RWPE2 (cell line): ENCODE data around the gene SERPINB1.

Experiments
- ATAC-seq: fragments of 200-7000 bp; cut with Tn5 transposase; 3 replicates; pipeline ENCODE4 v1.9.1; 2021; ENCODE audit warnings: low read depth
- DNase-seq: peaks from one replicate; pipeline ENCODE4 v3.0.0-alpha.2; 2020; ENCODE audit warnings: low spot score
- H3K27ac ChIP-seq: fragments of 450-650 bp; 2 replicates; pipeline ENCODE4 v1.5.1; 2017; ENCODE audit warnings: mild to moderate bottlenecking; ENCODE audit not compliant: poor library complexity, severe bottlenecking
- H3K27me3 ChIP-seq: fragments of 250-450 bp; sonication (Bioruptor Pico); 2 replicates; pipeline ENCODE4 v1.5.1; 2021; ENCODE audit warnings: mild to moderate bottlenecking, moderate library complexity; ENCODE audit not compliant: insufficient read depth, poor library complexity, severe bottlenecking
- H3K36me3 ChIP-seq: fragments of 250-450 bp; sonication (Bioruptor Pico); 2 replicates; pipeline ENCODE4 v1.5.1; 2020; ENCODE audit warnings: low read depth, mild to moderate bottlenecking, moderate library complexity
- H3K4me1 ChIP-seq: fragments of 250-450 bp; sonication (Bioruptor Pico); 2 replicates; pipeline ENCODE4 v1.5.1; 2021; ENCODE audit warnings: mild to moderate bottlenecking, moderate library complexity; ENCODE audit not compliant: insufficient read depth, poor library complexity, severe bottlenecking
- H3K4me3 ChIP-seq: fragments of 250-450 bp; sonication (Bioruptor Pico); 2 replicates; pipeline ENCODE4 v1.5.1; 2021; ENCODE audit warnings: mild to moderate bottlenecking, moderate library complexity; ENCODE audit not compliant: severe bottlenecking
- H3K9me3 ChIP-seq: fragments of 250-450 bp; sonication (Bioruptor Pico); 2 replicates; pipeline ENCODE4 v1.5.1; 2021; ENCODE audit warnings: mild to moderate bottlenecking, moderate library complexity; ENCODE audit not compliant: severe bottlenecking
- CTCF ChIP-seq: fragments of 450-650 bp; IDR thresholded peaks from one replicate; pipeline ENCODE4 v1.5.1; 2017; ENCODE audit warnings: mild to moderate bottlenecking, moderate library complexity; ENCODE audit not compliant: poor library complexity, severe bottlenecking

SERPINB1 gene

GRCh38 chr6:2831392-2831791 is 10.3 kb downstream of the SERPINB1 start:
- no peaks in the 10 kb centered on the region for H3K9me3 ChIP-seq
- TF ChIP-seq CTCF = no peak
- H3K36me3 ChIP-seq = no peaks in the 10 kb centered on the region
- no peaks in the 10 kb centered on the region for H3K4me1 ChIP-seq
- H3K27ac ChIP-seq = no peak overlapping the region
- no peak overlapping the region for H3K4me3 ChIP-seq
- DNase-seq (no peak), ATAC-seq (no peak; the same call in 2 of the 3 replicates)
- H3K27me3 ChIP-seq = no peaks in the 10 kb centered on the region

- no peak overlapping the region for H3K27ac ChIP-seq
- ATAC-seq (no peak), DNase-seq (no peak)
- H3K4me1 ChIP-seq = no peaks in the 10 kb centered on the region
- no peaks in the 10 kb centered on the region for H3K27me3 ChIP-seq
- no peak overlapping the region for H3K4me3 ChIP-seq
- no peaks in the 10 kb centered on the region for H3K9me3 ChIP-seq
- H3K36me3 ChIP-seq = no peaks in the 10 kb centered on the region
- TF ChIP-seq CTCF = no peak
Measured at GRCh38 chr6:2830183-2830582, 11.5 kb downstream of the SERPINB1 start.

DNA sequence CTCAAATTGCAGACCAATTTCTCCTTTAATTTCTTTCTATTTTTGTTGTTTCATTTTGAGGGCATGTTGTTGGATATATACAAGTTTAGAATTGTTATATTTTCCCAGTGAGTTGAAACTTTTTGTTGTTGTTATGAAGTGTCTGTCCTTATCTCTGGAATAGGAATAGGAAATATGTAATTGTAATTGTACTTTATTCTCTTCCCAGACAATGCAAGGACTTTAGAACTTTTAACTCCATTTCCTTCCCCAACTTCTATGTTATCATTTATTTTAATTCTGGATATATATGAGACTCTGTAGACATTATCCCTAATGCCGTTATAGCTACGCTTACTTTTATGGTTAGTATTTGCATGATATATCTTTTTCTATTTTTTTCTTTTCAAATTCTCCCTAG is 12.4 kb downstream of the SERPINB1 start:
- TF ChIP-seq CTCF = no peak
- no peak overlapping the region for H3K4me3 ChIP-seq
- no peak overlapping the region for H3K27ac ChIP-seq
- no peaks in the 10 kb centered on the region for H3K36me3 ChIP-seq
- H3K27me3 ChIP-seq = no peaks in the 10 kb centered on the region
- no peaks in the 10 kb centered on the region for H3K4me1 ChIP-seq
- H3K9me3 ChIP-seq = no peaks in the 10 kb centered on the region
- ATAC-seq (no peak), DNase-seq (no peak)

GRCh38 chr6:2828629-2829028 is 13.0 kb downstream of the SERPINB1 start:
- no peak for TF ChIP-seq CTCF
- Histone ChIP-seq H3K4me3 (no peak overlapping the region), H3K27me3 (no peaks in the 10 kb centered on the region), H3K4me1 (peaks cover 3% of the 10 kb centered on the region), H3K36me3 (no peaks in the 10 kb centered on the region), H3K27ac (no peak overlapping the region), H3K9me3 (no peaks in the 10 kb centered on the region)
- DNase-seq = no peak
- ATAC-seq = no peak

DNA sequence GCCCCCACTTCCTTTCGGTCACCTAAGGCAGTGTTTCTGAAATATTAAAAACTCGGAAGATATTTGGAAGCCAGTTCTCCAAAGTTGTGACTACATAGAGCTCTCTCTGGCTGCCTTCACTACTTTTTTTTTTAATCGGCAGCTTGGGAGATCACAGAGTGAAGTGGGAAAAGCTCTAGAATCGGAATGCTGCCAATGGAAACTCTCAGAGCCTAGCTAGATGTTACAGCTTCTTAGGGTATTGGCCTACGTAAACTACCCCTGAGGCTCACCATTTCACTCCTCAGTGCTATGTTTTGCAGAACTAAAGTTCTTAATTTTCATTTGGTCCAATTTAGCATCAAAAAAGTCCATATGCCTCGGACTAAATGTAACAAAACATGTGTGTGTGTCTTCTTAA is 14.5 kb downstream of the SERPINB1 start:
- Histone ChIP-seq H3K4me1 (peaks cover 7% of the 10 kb centered on the region), H3K9me3 (no peaks in the 10 kb centered on the region), H3K27ac (no peak overlapping the region), H3K36me3 (no peaks in the 10 kb centered on the region), H3K4me3 (no peak overlapping the region), H3K27me3 (no peaks in the 10 kb centered on the region)
- ATAC-seq (no peak), DNase-seq (no peak)
- TF ChIP-seq CTCF = no peak
